Fibroblast of mammary gland (primary cell): Measurements from ENCODE around the gene RPH3AL.
"Not testable (repeated sequence)": the region's sequence is repeated elsewhere in the genome, so short reads cannot be mapped to it uniquely, and the experiment has no call there.

Experiments
- DNase-seq: peaks from one replicate; pipeline ENCODE4 v3.0.0-alpha.2; 2010; ENCODE audit warnings: low read depth
- H3K4me3 ChIP-seq: 2 replicates; pipeline ENCODE4 v1.5.1; 2011; ENCODE audit warnings: low read depth, mild to moderate bottlenecking, low read length, moderate library complexity; ENCODE audit not compliant: control insufficient read depth
- TF ChIP-seq, protein P1 (sequence below): conservative IDR thresholded peaks from 2 replicates; pipeline ENCODE4 v1.5.1; 2011; ENCODE audit warnings: low read depth, low read length, inconsistent platforms; ENCODE audit not compliant: control insufficient read depth, insufficient read depth

RPH3AL gene

DNA sequence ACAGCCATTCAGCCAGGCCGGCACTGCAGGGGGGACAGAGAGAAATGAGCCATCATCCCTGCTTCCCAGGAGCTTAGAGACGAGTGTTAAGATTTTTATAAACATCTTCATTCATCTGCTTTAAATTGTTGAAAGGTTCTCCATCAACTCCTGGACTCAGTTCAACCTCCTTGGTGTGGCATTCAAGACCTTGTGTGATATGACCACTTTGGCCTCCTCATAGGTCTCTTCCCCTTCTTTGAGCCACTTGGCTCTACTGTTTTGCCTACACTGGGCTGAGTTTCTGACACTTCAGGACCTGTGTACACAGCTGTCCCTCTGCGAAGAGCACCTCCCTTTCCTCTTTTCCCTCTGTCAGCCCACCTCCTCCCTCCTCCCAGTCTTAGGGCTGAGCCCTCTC, 175.5 kb downstream of the RPH3AL start:
- no peak overlapping the region for H3K4me3 ChIP-seq
- TF ChIP-seq, protein P1, sequence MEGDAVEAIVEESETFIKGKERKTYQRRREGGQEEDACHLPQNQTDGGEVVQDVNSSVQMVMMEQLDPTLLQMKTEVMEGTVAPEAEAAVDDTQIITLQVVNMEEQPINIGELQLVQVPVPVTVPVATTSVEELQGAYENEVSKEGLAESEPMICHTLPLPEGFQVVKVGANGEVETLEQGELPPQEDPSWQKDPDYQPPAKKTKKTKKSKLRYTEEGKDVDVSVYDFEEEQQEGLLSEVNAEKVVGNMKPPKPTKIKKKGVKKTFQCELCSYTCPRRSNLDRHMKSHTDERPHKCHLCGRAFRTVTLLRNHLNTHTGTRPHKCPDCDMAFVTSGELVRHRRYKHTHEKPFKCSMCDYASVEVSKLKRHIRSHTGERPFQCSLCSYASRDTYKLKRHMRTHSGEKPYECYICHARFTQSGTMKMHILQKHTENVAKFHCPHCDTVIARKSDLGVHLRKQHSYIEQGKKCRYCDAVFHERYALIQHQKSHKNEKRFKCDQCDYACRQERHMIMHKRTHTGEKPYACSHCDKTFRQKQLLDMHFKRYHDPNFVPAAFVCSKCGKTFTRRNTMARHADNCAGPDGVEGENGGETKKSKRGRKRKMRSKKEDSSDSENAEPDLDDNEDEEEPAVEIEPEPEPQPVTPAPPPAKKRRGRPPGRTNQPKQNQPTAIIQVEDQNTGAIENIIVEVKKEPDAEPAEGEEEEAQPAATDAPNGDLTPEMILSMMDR = no peak
- no peak for DNase-seq

DNA sequence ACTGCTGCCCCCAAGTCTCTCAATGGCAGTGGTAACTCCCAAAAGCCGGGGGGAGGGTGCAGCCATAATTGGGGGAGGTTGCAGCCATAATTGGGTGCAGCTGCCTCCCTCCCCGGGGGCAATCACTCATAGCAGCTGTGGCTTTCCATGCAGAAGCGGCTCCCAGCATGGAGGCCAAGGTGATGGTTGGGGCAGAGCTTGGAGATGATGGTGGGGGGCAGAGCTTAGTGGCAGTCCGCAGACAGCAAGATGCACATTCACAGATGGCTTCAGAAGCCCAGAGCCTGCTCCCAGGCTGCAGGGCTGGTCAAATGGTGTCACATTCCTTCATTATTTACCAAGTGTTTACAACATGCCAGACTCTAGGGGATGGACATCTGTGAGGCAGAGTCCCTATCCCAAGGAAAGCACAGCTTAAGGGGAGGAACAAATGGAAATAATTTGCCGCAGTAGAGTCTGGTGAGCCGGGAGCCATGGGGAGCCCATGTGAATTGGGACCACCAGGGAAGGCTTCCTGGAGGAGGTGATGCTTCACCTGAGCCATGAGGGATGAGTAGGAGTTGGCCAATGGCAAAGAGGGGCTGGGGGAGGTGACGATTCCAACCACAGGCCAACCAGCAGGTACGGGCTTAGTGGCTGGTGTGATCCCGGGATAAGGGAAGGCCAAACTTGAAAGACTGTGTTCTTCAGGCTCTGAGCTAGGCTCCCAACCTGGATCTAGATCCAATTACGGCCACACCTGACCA, 179.3 kb downstream of the RPH3AL start:
- DNase-seq = no peak
- TF ChIP-seq, protein P1 = no peak
- H3K4me3 ChIP-seq = no peak overlapping the region

DNA sequence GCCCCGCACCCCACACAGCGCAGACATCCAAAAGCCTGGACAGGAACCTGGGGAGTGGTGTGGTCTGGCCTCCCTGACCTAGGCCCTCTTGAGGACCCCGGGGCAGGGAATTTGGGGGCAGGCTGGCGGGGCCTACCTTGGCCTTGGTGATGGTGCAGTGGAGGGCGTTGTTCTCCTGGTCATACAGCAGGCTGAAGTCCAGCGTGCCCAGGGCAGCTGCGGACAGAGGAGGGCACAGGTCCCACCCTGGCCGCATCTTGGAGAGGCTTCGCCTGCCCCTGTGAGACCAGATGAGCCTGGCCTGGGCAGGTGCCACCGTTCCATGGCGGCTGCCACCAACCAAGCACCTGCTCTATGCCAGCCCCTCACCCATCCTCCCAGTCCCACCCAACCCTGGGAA, 180.2 kb downstream of the RPH3AL start:
- DNase-seq = no peak
- TF ChIP-seq, protein P1 = no peak
- H3K4me3 ChIP-seq = no peak overlapping the region

DNA sequence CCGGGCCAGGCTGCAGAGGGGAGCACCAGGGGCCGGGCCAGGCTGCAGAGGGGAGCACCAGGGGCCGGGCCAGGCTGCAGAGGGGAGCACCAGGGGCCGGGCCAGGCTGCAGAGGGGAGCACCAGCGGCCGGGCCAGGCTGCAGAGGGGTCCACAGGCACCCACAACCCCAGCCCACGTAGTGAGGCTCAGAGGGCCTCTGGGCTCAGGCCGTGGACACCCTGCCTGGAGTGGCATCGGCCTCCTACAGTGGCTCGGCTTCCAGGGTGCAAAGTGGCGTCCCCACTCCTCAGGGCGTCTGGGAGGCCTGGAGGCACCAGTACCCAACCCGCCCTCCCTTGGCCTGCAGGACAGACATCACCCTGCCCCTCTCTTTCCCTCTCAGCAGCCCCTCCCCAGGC, 180.7 kb downstream of the RPH3AL start:
- TF ChIP-seq, protein P1 = no peak

DNA sequence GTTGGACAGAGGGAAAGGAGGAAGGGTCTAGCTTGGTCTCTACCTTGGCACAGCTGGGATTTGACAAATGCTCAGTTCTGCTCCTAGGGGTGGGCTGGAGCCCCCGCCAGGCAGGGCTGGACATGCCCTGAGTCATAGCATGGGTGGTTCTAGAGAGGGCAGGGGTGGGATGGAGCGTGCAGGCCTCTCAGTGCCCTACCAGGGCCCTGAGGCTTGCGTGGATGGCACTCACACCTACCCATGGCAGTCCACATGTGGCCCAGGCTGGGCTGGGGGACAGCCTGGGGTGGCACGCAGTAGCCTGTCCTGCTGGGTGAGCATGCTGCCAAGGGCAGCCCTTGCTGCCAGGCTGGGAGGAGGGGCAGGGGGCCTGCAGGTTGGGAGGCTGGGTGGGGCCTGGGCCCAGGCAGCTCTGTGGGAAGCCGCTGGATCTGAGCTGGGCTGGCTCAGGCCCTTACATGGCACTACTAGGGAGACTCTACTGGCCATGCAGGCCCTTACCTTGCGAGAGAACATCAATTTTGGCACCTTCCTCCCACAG, 182.4 kb downstream of the RPH3AL start:
- DNase-seq = no peak
- H3K4me3 ChIP-seq = no peak overlapping the region
- TF ChIP-seq, protein P1 = no peak

More for the DNA sequence above, 180.7 kb downstream of the RPH3AL start:
- H3K4me3 ChIP-seq = no peak overlapping the region
- DNase-seq = no peak

DNA sequence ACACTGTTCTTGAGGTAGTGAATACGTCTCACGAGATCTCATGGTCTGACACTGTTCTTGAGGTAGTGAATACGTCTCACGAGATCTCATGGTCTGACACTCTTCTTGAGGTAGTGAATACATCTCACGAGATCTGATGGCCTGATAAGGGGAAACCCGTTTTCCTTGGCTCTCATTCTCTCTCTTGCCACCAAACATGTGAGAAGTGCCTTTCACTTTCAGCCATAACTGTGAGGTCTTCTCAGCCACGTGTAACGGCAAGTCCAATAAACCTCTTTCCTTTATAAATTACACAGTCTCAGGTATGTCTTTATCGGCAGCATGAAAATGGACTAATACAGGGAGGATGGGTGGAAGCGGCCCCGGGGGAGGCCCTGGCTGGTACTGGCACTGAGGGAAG, 184.0 kb downstream of the RPH3AL start:
- DNase-seq, H3K4me3 ChIP-seq: not testable (repeated sequence)

DNA sequence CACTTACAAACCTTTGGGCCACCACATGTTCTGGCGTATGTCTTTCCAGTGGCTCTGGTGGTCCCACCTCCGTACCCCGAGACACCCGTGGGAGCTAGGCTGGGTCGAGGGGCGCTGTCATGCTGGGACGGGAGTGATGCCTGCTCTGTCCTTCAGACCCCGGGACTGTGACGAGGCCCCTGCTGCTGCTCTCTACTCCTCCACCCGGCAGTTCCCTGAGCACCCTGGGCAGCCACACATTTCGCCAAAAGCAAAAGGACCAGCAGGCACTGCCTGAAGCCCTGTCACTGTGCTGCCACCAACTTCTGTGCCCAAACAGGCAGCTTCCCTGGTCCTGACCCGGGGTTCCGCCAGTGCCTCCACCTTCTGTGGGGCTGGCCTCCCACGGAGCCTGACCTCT, 186.7 kb downstream of the RPH3AL start:
- H3K4me3 ChIP-seq = no peak overlapping the region
- no peak for DNase-seq
- TF ChIP-seq, protein P1 = no peak
